Stimulated activated naive CD8-positive, alpha-beta T cell treated with anti-CD3 and anti-CD28 coated beads, Interleukin-15, amount 100 ng/mL, for 72 hours (primary cell): Measurements from ENCODE around the gene ATP1A1.

Experiments used
- ATAC-seq: fragments of 150-1000 bp; cut with Tn5 transposase; 2 replicates; pipeline ENCODE4 v1.10.0; 2021; ENCODE audit warnings: mild to moderate bottlenecking, moderate library complexity
- DNase-seq, 2 donors: peaks; one replicate each; pipeline ENCODE4 v3.0.0; 2021 to 2022
- H3K27ac Mint-ChIP-seq, 2 donors: one replicate each; pipeline ENCODE4 v1.8.0; 2022; ENCODE audit warnings: mild to moderate bottlenecking in 2 of 2, mixed read lengths in 2 of 2, moderate library complexity in 2 of 2
- H3K27me3 Mint-ChIP-seq: one replicate; pipeline ENCODE4 v1.8.0; 2022; ENCODE audit warnings: mixed read lengths
- H3K4me1 Mint-ChIP-seq: one replicate; pipeline ENCODE4 v1.8.0; 2022; ENCODE audit warnings: mild to moderate bottlenecking, mixed read lengths
- H3K4me3 Mint-ChIP-seq, 2 donors: one replicate each; pipeline ENCODE4 v1.8.0; 2022; ENCODE audit warnings: mild to moderate bottlenecking in 2 of 2, mixed read lengths in 2 of 2, moderate library complexity in 1 of 2
- H3K9me3 Mint-ChIP-seq, 2 donors: one replicate each; pipeline ENCODE4 v1.8.0; 2022; ENCODE audit warnings: mixed read lengths in 2 of 2

Gene ATP1A1

GRCh38 chr1:116372651-116373430, at the start of gene ATP1A1:
ATP1A1 (plus strand) TSS chr1:116373244; CDS start chr1:116373512, 268 bp downstream.
- Mint-ChIP-seq H3K9me3 (no peaks in the 10 kb centered on the region), H3K27me3 (no peaks in the 10 kb centered on the region), H3K4me3 (peak within 1 kb of the TSS; percentile 93 to 99), H3K4me1 (peaks cover 45% of the 10 kb centered on the region), H3K27ac (peak within 1 kb of the TSS; percentile 95 to 97)
- peak; percentile 97 for DNase-seq
- ATAC-seq, result peak; percentile 75

- ATAC-seq (no peak), DNase-seq (no peak)
- H3K27me3 Mint-ChIP-seq, result no peaks in the 10 kb centered on the region
- no peak overlapping the region for H3K27ac Mint-ChIP-seq
- H3K4me3 Mint-ChIP-seq, result no peak overlapping the region
- H3K4me1 Mint-ChIP-seq, result peaks cover 62% of the 10 kb centered on the region
- peaks cover 0 to 4% of the 10 kb centered on the region in 2 donors for H3K9me3 Mint-ChIP-seq
Observed at GRCh38 chr1:116323491-116323890, 49.6 kb upstream of the ATP1A1 start.

GRCh38 chr1:116324411-116324810, 48.6 kb upstream of the ATP1A1 start:
- Mint-ChIP-seq H3K27me3 (no peaks in the 10 kb centered on the region), H3K9me3 (peaks cover 0 to 5% of the 10 kb centered on the region in 2 donors), H3K4me1 (peaks cover 71% of the 10 kb centered on the region), H3K27ac (no peak overlapping the region), H3K4me3 (peak overlapping the region in 1 of 2 donors; percentile 10)
- no peak for DNase-seq
- no peak for ATAC-seq

GRCh38 chr1:116325104-116325503, 47.9 kb upstream of the ATP1A1 start:
- peaks cover 78% of the 10 kb centered on the region for H3K4me1 Mint-ChIP-seq

GRCh38 chr1:116325922-116326321, 47.1 kb upstream of the ATP1A1 start:
- H3K27ac Mint-ChIP-seq, result peak overlapping the region; percentile 64 to 94
- H3K9me3 Mint-ChIP-seq, result peaks cover 0 to 5% of the 10 kb centered on the region in 2 donors
- peak; percentile 79 for ATAC-seq
- H3K4me1 Mint-ChIP-seq, result peaks cover 77% of the 10 kb centered on the region
- peak; percentile 18 to 33 for DNase-seq
- H3K4me3 Mint-ChIP-seq, result peak overlapping the region; percentile 44 to 67
- H3K27me3 Mint-ChIP-seq, result no peaks in the 10 kb centered on the region

More at GRCh38 chr1:116325104-116325503, 47.9 kb upstream of the ATP1A1 start:
- H3K27me3 Mint-ChIP-seq, result no peaks in the 10 kb centered on the region
- ATAC-seq (no peak), DNase-seq (no peak)
- no peak overlapping the region for H3K27ac Mint-ChIP-seq
- peaks cover 0 to 5% of the 10 kb centered on the region in 2 donors for H3K9me3 Mint-ChIP-seq
- peak overlapping the region in 1 of 2 donors; percentile 24 for H3K4me3 Mint-ChIP-seq

- Mint-ChIP-seq H3K27me3 (no peaks in the 10 kb centered on the region), H3K4me1 (peaks cover 72% of the 10 kb centered on the region), H3K4me3 (peak overlapping the region; percentile 44 to 67), H3K27ac (peak overlapping the region; percentile 64 to 94), H3K9me3 (peaks cover 0 to 5% of the 10 kb centered on the region in 2 donors)
- no peak for DNase-seq
- ATAC-seq, result no peak
Observed at GRCh38 chr1:116326486-116326885, 46.6 kb upstream of the ATP1A1 start.

- Mint-ChIP-seq H3K9me3 (peaks cover 0 to 5% of the 10 kb centered on the region in 2 donors), H3K27ac (no peak overlapping the region), H3K4me1 (peaks cover 64% of the 10 kb centered on the region), H3K27me3 (no peaks in the 10 kb centered on the region), H3K4me3 (no peak overlapping the region)
- DNase-seq (no peak), ATAC-seq (no peak)
Observed at GRCh38 chr1:116328671-116329070, 44.4 kb upstream of the ATP1A1 start.

GRCh38 chr1:116329524-116330341, 43.3 kb upstream of the ATP1A1 start:
- Mint-ChIP-seq H3K27ac (peak overlapping the region in 1 of 2 donors; percentile 8), H3K4me1 (peaks cover 68% of the 10 kb centered on the region), H3K4me3 (no peak overlapping the region), H3K27me3 (no peaks in the 10 kb centered on the region), H3K9me3 (peaks cover 0 to 5% of the 10 kb centered on the region in 2 donors)
- DNase-seq, result no peak
- no peak for ATAC-seq

GRCh38 chr1:116330342-116330652, 42.7 kb upstream of the ATP1A1 start:
- Mint-ChIP-seq H3K4me3 (no peak overlapping the region), H3K27me3 (no peaks in the 10 kb centered on the region), H3K9me3 (peaks cover 0 to 5% of the 10 kb centered on the region in 2 donors), H3K27ac (peak overlapping the region in 1 of 2 donors; percentile 8), H3K4me1 (peaks cover 68% of the 10 kb centered on the region)
- no peak for ATAC-seq
- DNase-seq, result no peak

- DNase-seq (no peak), ATAC-seq (no peak)
- no peak overlapping the region for H3K27ac Mint-ChIP-seq
- H3K27me3 Mint-ChIP-seq, result no peaks in the 10 kb centered on the region
- peaks cover 63% of the 10 kb centered on the region for H3K4me1 Mint-ChIP-seq
- H3K4me3 Mint-ChIP-seq, result no peak overlapping the region
- peaks cover 0 to 5% of the 10 kb centered on the region in 2 donors for H3K9me3 Mint-ChIP-seq
Observed at GRCh38 chr1:116330846-116331245, 42.2 kb upstream of the ATP1A1 start.

- no peaks in the 10 kb centered on the region for H3K27me3 Mint-ChIP-seq
- H3K9me3 Mint-ChIP-seq, result peaks cover 0 to 5% of the 10 kb centered on the region in 2 donors
- H3K27ac Mint-ChIP-seq, result no peak overlapping the region
- no peak for DNase-seq
- ATAC-seq, result no peak
- peaks cover 56% of the 10 kb centered on the region for H3K4me1 Mint-ChIP-seq
- H3K4me3 Mint-ChIP-seq, result no peak overlapping the region
Observed at GRCh38 chr1:116331523-116331922, 41.5 kb upstream of the ATP1A1 start.

- no peak overlapping the region for H3K27ac Mint-ChIP-seq
- H3K4me1 Mint-ChIP-seq, result peaks cover 49% of the 10 kb centered on the region
- ATAC-seq, result no peak
- no peaks in the 10 kb centered on the region for H3K27me3 Mint-ChIP-seq
- H3K9me3 Mint-ChIP-seq, result peaks cover 0 to 5% of the 10 kb centered on the region in 2 donors
- no peak for DNase-seq
- H3K4me3 Mint-ChIP-seq, result no peak overlapping the region
Observed at GRCh38 chr1:116332451-116332850, 40.6 kb upstream of the ATP1A1 start.

GRCh38 chr1:116333171-116334014, 39.7 kb upstream of the ATP1A1 start:
- DNase-seq (no peak), ATAC-seq (no peak)
- H3K4me3 Mint-ChIP-seq, result no peak overlapping the region
- peaks cover 0 to 2% of the 10 kb centered on the region in 2 donors for H3K9me3 Mint-ChIP-seq
- peaks cover 43% of the 10 kb centered on the region for H3K4me1 Mint-ChIP-seq
- peak overlapping the region in 1 of 2 donors; percentile 28 for H3K27ac Mint-ChIP-seq
- no peaks in the 10 kb centered on the region for H3K27me3 Mint-ChIP-seq

- H3K27ac Mint-ChIP-seq, result no peak overlapping the region
- no peak overlapping the region for H3K4me3 Mint-ChIP-seq
- no peaks in the 10 kb centered on the region for H3K9me3 Mint-ChIP-seq
- ATAC-seq (no peak), DNase-seq (no peak)
- H3K27me3 Mint-ChIP-seq, result no peaks in the 10 kb centered on the region
- peaks cover 36% of the 10 kb centered on the region for H3K4me1 Mint-ChIP-seq
Observed at GRCh38 chr1:116334015-116334547, 39.0 kb upstream of the ATP1A1 start.
